HT-29 (cell line): ENCODE measurements around the gene OPCML. TPM values are rescaled to one million over a fixed set of nuclear protein-coding genes. Genes with fewer than 3 reads are reported as not detected.
A peak's percentile ranks its signal among the peaks of the same experiment; 100 is the strongest.

Source experiments
- DNase-seq: peaks from one replicate; pipeline ENCODE4 v3.0.0-alpha.2; 2015; ENCODE audit warnings: low spot score
- total RNA-seq: library from RNA; depleted of rRNA; stranded (reverse); fragments of >200 nt; shearing (Covaris generic); gene quantifications from 2 replicates; pipeline ENCODE4 v1.2.3, GENCODE V29; 2014

The OPCML gene
- total RNA-seq, 1 experiment from 2014 or later: not detected

- no peak for DNase-seq
These were observed 630.4 kb downstream of the OPCML start for GRCh38 chr11:132901638-132902471.

- no peak for DNase-seq
These were observed 633.6 kb downstream of the OPCML start for GRCh38 chr11:132898676-132899075.

DNA sequence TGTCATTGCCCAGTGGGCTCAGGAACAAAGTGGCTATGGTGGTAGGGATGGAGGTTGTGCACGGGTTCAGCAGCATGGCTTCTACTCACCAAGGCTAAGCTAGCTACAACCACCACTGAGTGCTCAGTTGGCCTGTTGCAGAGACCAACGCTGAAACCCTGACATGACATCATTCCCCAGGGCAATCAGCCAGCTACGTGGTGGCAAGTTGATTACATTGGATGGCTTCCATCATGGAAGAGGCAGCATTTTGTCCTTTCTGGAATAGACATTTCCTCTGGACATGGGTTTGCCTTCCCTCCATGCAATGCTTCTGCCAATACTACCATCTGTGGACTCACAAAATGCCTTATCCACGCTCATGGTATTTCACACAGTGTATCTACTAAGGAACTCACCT lies 634.3 kb downstream of the OPCML start:
- DNase-seq: no peak

GRCh38 chr11:132895340-132895739 lies 637.0 kb downstream of the OPCML start:
- DNase-seq: no peak

DNA sequence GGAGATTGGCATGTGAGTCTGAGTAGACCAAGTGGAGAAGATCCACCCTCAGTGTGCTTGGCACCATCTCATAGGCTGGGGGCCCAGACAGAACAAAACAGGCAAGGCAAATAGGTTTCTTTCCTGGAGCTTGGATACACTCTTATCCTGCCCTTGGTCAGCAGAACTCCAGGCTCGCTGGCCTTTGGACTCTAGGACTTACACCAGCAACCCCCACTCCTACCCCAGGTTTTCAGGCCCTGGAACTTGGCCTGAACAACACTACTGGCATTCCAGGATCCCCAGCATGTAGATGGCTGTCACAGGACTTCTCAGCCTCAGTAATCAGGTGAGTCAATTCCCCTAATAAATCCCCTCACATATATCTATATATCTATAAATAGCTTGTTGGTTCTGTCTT lies 637.7 kb downstream of the OPCML start:
- DNase-seq: no peak

DNA sequence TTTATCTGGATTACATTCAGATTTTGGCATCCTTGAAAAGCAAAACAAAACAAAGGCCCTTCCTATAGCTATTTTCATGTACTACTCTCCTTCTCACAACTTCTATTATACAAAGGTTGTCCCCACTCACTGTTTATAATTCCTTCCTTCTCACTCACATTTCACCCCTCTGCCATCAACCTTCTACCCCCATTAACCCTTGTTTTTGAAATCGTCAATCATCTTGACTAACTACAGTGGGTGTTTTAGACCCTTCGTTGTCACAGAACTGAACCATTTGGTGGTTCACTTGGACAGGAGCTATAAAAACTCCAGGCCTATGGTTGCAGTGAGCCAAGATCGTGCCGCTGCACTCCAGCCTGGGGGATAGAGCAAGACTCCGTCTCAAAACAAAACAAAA lies 639.4 kb downstream of the OPCML start:
- DNase-seq: no peak

DNA sequence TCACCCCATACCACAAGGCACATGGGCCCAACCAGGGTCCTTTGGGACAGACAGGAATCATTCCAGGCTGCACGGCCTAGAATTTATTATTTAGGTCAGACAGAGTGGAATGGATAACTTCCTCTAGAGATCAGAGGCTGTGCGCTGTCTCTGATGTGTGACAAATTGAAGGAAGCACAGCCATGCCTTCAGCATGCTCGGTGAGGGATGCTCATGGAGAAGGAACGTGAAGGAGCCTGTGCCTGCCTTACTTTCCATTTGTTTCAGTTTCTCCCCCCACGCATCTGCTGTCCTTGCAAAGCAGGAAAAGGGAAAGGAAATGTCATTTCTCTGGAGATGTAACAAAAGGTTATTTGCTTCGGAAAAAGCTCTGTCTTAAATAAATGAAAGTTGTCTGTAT lies 644.1 kb downstream of the OPCML start:
- no peak for DNase-seq

DNA sequence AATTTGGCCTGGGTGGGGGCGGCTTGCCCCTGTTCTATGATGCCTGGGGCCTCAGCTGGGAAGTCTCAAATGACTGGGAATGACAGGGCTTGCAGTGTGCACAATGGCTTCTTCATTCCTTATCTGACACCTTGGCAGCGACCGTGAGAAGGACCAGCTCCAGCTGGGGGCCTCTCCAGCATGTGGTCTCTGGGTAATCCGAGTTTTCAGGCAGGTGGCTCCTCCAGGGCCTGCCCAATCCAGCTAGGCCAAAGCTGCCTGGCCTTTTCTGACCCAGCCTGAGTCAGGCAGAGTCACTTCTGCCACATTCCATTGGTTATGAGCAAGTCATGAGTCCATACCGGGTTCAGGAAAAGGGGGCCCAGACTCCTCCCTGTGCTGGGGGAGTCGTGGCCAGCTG lies 646.0 kb downstream of the OPCML start:
- DNase-seq: no peak

GRCh38 chr11:132883241-132883640 lies 649.1 kb downstream of the OPCML start:
- DNase-seq: no peak

DNA sequence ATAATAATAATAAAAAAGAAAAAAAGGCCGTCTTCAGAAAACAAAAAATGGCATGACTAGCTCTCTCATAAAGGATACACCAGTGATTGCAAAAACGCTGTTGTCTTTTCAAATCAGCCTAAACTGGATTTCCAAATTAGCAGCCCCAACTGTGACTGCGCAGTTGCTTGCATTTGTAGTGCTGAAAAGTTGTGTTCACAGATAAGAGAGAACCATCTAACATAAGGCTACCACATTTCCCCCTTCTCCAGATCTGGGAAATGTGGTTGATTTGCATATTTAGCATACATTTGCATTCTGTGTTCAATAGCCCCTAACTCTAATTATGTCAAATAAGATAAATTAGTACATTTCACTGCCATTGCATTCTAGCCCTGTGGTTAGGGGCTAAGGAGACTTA lies 650.7 kb downstream of the OPCML start:
- DNase-seq: no peak

GRCh38 chr11:132878111-132878510 lies 654.2 kb downstream of the OPCML start:
- no peak for DNase-seq

DNA sequence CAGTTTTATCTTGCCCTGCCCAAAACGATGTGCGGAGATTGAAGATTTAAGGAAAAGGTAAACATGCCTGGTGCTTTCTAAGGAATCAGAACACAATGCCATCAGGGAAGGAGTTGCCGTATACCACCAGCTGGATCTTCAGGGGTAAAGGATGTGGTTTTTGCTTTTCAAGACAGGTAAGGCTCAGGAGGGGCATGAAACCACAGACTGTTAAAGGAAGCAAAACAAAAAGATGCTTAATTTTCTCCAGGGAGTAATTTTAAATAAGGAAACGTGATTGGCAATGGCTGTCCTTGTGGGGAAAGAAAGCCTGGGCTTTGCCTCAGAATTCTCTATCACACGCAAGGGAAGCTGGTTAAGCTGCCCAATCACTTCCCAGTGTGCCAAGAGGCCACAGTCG lies 655.6 kb downstream of the OPCML start:
- no peak for DNase-seq

GRCh38 chr11:132876239-132876638 lies 656.1 kb downstream of the OPCML start:
- DNase-seq: peak; percentile 21

DNA sequence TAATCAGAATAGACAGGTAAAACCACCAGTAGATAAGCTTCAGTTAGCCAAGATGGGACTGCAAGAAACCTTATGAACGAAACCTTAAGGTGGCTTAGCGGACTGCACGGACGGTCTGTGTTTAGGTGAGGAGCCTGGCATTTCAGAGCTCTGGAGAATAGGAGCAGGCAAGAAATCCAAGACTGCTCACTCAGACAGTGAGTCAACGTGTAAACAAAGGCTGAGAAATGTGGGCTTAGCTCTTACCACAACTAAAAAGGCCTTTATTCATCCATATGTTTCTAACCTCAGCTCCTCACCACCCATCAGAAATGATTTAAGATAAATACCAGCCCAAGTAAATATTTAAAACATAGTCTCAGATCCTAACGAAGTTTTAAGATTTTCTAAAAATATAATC lies 657.7 kb downstream of the OPCML start:
- peak; percentile 77 for DNase-seq

GRCh38 chr11:132873841-132874240 lies 658.5 kb downstream of the OPCML start:
- no peak for DNase-seq

GRCh38 chr11:132872211-132872610 lies 660.1 kb downstream of the OPCML start:
- no peak for DNase-seq

- no peak for DNase-seq
These were observed 665.3 kb downstream of the OPCML start for GRCh38 chr11:132866783-132867545.

GRCh38 chr11:132865623-132866022 lies 666.7 kb downstream of the OPCML start:
- no peak for DNase-seq

GRCh38 chr11:132864811-132865576 lies 667.3 kb downstream of the OPCML start:
- DNase-seq: no peak

DNA sequence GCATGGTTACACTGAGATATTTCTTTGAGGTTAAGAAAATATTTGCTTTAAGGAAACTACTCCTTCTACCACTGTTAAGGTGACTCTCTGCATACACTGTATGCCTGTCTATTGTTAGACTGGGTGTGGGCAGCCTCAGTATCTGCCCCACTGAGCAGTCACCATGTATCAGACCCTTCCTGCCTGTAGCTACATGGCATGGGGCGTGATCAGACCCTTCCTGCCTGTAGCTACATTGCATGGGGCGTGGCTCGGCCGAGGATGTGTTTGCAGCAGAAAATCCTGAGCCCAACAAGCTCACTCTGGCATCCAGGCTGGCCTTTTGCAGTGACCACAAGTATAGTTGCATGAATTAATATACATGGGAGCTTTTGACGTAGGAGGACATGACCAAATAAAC lies 669.4 kb downstream of the OPCML start:
- no peak for DNase-seq

DNA sequence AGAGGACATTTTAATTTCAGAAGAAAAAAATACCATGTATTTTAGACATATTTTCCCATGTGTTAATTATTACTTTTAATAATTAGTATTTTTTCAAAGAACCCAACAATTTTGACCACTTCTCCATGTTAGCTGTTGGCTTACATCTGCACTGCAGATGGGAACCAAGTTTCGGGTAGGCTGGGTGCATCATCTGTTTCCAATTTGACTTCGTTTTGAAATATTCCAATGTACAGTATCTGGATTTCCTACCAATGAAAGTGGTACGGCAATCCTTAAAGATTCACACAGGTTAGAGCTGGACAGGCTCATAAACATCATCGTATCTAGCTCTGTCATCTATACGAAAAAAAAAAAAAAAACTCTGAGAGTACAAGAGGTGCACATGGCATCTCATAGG lies 670.2 kb downstream of the OPCML start:
- DNase-seq: no peak

- no peak for DNase-seq
These were observed 673.0 kb downstream of the OPCML start for GRCh38 chr11:132859306-132859705.
